SU-DHL-6 (cell line): ENCODE results near the gene CADM1.

Source experiments
- H2AFZ ChIP-seq: fragments of 200-600 bp; sonication (generic); 2 replicates; pipeline ENCODE4 v1.6.1; 2014; ENCODE audit warnings: low read depth, mild to moderate bottlenecking, moderate library complexity, mixed read lengths, antibody characterized with exemption, low read length; ENCODE audit not compliant: severe bottlenecking
- H3F3A ChIP-seq: fragments of 200-600 bp; shearing (Covaris generic); 2 replicates; pipeline ENCODE4 v1.6.0; 2016; ENCODE audit warnings: antibody characterized with exemption, mild to moderate bottlenecking; ENCODE audit not compliant: insufficient read depth
- H3K27ac ChIP-seq: fragments of 200-600 bp; sonication (generic); 2 replicates; pipeline ENCODE4 v1.5.1; 2016; ENCODE audit warnings: low read depth, mild to moderate bottlenecking, low read length, moderate library complexity, mixed read lengths
- H3K27me3 ChIP-seq: fragments of 200-600 bp; sonication (generic), shearing (Covaris generic); 2 replicates; pipeline ENCODE4 v1.6.0; 2014; ENCODE audit warnings: mild to moderate bottlenecking, low read length
- H3K36me3 ChIP-seq: fragments of 200-600 bp; sonication (generic); 2 replicates; pipeline ENCODE4 v1.6.1; 2014; ENCODE audit warnings: mild to moderate bottlenecking, low read length, mixed read lengths
- H3K4me2 ChIP-seq: fragments of 300-600, 200-600 bp; shearing (Covaris generic), sonication (generic); 2 replicates; pipeline ENCODE4 v1.6.0; 2014; ENCODE audit warnings: low read length, low read depth, mild to moderate bottlenecking; ENCODE audit not compliant: poor library complexity, severe bottlenecking
- H3K4me3 ChIP-seq: fragments of 200-600 bp; sonication (generic); 2 replicates; pipeline ENCODE4 v1.5.1; 2014; ENCODE audit warnings: antibody characterized with exemption, low read length, mild to moderate bottlenecking, mixed read lengths; ENCODE audit not compliant: insufficient read depth, poor library complexity, severe bottlenecking
- H3K79me2 ChIP-seq: fragments of 200-600 bp; sonication (generic); 2 replicates; pipeline ENCODE4 v1.6.1; 2014; ENCODE audit warnings: mild to moderate bottlenecking, low read length, moderate library complexity; ENCODE audit not compliant: insufficient read depth
- H3K9ac ChIP-seq: fragments of 200-600 bp; sonication (generic); 2 replicates; pipeline ENCODE4 v1.7.0; 2014; ENCODE audit warnings: mild to moderate bottlenecking, low read length
- H3K9me2 ChIP-seq: fragments of 200-600 bp; sonication (generic); replicated peaks from 2 replicates; pipeline ENCODE4 v1.6.1; 2014; ENCODE audit warnings: low read length; ENCODE audit not compliant: insufficient read depth
- H3K9me3 ChIP-seq: fragments of 200-600 bp; sonication (generic); 2 replicates; pipeline ENCODE4 v1.6.1; 2014; ENCODE audit warnings: low read length, mixed read lengths; ENCODE audit not compliant: insufficient read depth
- H4K20me1 ChIP-seq: fragments of 200-600 bp; sonication (generic); 2 replicates; pipeline ENCODE4 v1.6.1; 2014; ENCODE audit warnings: low read depth, mild to moderate bottlenecking, antibody characterized with exemption, low read length, moderate library complexity, mixed read lengths
- CTCF ChIP-seq: fragments of 200-600 bp; sonication (generic); IDR thresholded peaks from one replicate; pipeline ENCODE4 v1.5.1; 2017; ENCODE audit warnings: antibody characterized with exemption, mild to moderate bottlenecking, low read length, moderate library complexity; ENCODE audit not compliant: insufficient read depth, poor library complexity, severe bottlenecking
- EZH2phosphoT487 ChIP-seq: fragments of 200-600 bp; sonication (generic), shearing (Covaris generic); conservative IDR thresholded peaks from 2 replicates; pipeline ENCODE4 v1.6.1; 2018; ENCODE audit warnings: mild to moderate bottlenecking, antibody characterized with exemption, low read length, moderate library complexity, mixed read lengths

The CADM1 gene

DNA sequence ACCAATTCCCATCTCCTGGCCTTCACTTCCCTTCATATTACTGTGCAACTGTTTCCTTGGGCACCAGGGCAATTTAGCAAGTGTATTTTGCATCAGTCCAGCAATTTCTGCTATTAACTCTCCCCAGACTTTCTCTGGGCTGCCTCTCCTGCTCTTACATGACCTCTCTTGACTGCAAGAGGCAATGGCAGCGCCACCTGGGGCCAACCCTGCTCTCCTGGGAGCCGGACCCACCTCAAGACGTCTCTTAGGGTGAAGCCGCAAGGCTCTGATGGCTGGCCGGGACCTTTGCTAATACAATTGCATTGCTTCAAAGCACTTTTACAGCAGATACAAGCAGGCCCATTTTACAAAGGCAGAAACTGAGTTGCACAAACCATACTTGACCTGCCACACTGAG lies 360.2 kb downstream of the CADM1 start:
- Histone ChIP-seq H3K9ac (no peak overlapping the region), H3K4me2 (no peak overlapping the region), H3K9me2 (no peaks in the 10 kb centered on the region), H4K20me1 (no peaks in the 10 kb centered on the region), H3K4me3 (no peak overlapping the region), H3F3A (no peaks in the 10 kb centered on the region), H3K9me3 (no peaks in the 10 kb centered on the region), H3K27ac (no peak overlapping the region), H3K36me3 (no peaks in the 10 kb centered on the region), H3K79me2 (no peaks in the 10 kb centered on the region), H2AFZ (no peak overlapping the region), H3K27me3 (no peaks in the 10 kb centered on the region)
- TF ChIP-seq EZH2phosphoT487 (no peak), CTCF (no peak)

DNA sequence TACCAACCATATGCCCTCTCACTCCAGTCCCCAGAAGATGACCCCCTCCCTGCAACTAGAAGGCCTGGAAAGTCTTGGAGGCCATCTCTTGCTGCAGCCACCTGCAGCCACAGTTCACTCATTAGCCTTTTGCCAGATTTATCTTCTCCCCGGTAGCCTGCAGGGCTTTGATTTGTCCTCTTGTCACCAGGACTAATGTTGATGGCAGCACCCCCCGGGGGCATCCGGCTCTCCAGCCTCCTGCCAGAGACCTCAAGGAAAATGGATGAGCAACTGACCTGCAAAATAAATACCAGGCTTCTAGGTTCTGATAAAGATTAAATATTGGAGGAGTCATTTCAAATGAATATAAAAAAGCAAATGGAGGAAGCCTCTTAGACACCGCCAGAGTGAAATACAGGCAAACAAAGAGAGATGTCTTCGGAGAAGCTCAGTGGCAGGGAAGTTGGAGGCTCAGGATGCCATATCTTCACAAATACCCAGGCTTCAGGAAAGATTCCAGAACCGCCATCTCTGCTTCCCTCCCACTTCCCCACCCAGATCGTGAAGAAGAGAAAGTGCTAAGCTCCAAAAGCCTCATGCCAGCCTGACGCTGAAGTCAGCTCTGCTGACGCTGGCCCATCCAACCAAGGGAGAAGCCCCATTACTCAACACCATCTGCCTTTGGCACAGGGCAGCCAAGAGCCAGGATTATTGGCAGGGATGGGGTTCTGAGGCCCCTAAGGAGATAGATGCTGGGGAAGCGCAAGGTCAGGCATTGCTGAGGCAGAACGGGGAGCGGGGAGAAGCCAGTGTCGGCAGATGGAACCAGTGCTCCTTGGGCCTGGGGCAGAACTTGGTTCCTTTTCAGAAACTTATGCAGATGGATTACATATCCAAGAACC lies 362.7 kb downstream of the CADM1 start:
- no peak overlapping the region for H3K9ac ChIP-seq
- H3K79me2 ChIP-seq = no peaks in the 10 kb centered on the region
- H3K9me3 ChIP-seq = no peaks in the 10 kb centered on the region
- no peaks in the 10 kb centered on the region for H3K36me3 ChIP-seq
- no peaks in the 10 kb centered on the region for H4K20me1 ChIP-seq
- H3K9me2 ChIP-seq = no peaks in the 10 kb centered on the region
- no peak overlapping the region for H2AFZ ChIP-seq
- H3K4me2 ChIP-seq = no peak overlapping the region
- no peak for TF ChIP-seq EZH2phosphoT487
- no peak for TF ChIP-seq CTCF
- H3K4me3 ChIP-seq = no peak overlapping the region
- no peak overlapping the region for H3K27ac ChIP-seq
- no peaks in the 10 kb centered on the region for H3K27me3 ChIP-seq
- H3F3A ChIP-seq = no peaks in the 10 kb centered on the region

GRCh38 chr11:115135936-115136335 lies 368.3 kb downstream of the CADM1 start:
- no peaks in the 10 kb centered on the region for H3K79me2 ChIP-seq

More at GRCh38 chr11:115135936-115136335, 368.3 kb downstream of the CADM1 start:
- Histone ChIP-seq H4K20me1 (no peaks in the 10 kb centered on the region), H3K27ac (no peak overlapping the region), H3K27me3 (no peaks in the 10 kb centered on the region), H2AFZ (no peak overlapping the region), H3K4me2 (no peak overlapping the region), H3K36me3 (no peaks in the 10 kb centered on the region), H3K9ac (no peak overlapping the region), H3K9me2 (no peaks in the 10 kb centered on the region), H3F3A (no peaks in the 10 kb centered on the region), H3K9me3 (no peaks in the 10 kb centered on the region), H3K4me3 (no peak overlapping the region)
- TF ChIP-seq CTCF = no peak
- TF ChIP-seq EZH2phosphoT487 = no peak
